ENCODE results near the gene ESF1.
A peak's percentile ranks its signal among the peaks of the same experiment; 100 is the strongest.

ESF1 gene, protein sequence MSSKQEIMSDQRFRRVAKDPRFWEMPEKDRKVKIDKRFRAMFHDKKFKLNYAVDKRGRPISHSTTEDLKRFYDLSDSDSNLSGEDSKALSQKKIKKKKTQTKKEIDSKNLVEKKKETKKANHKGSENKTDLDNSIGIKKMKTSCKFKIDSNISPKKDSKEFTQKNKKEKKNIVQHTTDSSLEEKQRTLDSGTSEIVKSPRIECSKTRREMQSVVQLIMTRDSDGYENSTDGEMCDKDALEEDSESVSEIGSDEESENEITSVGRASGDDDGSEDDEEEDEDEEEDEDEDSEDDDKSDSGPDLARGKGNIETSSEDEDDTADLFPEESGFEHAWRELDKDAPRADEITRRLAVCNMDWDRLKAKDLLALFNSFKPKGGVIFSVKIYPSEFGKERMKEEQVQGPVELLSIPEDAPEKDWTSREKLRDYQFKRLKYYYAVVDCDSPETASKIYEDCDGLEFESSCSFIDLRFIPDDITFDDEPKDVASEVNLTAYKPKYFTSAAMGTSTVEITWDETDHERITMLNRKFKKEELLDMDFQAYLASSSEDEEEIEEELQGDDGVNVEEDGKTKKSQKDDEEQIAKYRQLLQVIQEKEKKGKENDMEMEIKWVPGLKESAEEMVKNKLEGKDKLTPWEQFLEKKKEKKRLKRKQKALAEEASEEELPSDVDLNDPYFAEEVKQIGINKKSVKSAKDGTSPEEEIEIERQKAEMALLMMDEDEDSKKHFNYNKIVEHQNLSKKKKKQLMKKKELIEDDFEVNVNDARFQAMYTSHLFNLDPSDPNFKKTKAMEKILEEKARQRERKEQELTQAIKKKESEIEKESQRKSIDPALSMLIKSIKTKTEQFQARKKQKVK

DNA sequence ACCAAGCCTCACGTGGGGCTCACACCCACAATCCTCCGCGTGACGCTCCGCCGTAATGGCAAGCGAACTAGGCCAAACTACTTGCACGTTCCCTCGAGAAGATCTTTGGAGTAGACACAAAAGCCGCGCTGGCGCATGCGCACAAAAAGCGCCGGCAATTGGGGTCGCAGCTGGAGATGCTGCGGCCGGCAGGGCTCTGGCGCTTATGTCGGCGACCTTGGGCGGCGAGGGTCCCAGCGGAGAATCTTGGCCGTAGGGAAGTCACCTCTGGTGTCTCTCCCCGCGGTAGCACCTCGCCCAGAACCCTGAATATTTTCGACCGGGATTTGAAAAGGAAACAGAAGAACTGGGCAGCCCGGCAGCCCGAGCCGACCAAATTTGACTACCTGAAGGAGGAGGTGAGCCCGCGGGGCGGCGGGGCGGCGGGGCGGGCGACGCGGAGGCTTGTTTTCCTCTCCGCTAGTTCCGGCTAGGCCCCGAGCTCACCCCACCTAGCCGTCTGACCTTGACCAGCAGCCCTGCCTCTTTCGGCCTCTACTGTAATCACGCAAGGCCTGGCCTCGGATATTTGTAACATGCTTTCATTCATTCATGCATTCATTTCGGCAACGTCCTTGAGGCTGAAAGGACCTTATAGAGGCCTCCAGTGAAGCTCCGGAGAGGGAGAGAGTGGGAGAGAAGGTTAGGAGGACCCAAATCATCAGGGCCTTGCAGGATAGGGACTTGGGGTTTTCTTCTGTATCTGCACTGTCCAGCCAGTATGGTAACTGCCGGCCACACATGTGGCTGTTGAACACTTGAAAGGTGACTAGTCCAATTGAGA lies at the start of gene ESF1, which contains the start of gene NDUFAF5:
Gene ESF1 (minus strand): TSS at position 27 of the 823 bp plus-strand sequence. CDS start 1,779 bp downstream, outside the sequence.
Gene NDUFAF5 (plus strand): TSS at position 136 of the 823 bp plus-strand sequence. CDS start 41 bp downstream, at position 177.
- DNase-seq, result peak; percentile 88 to 99 (median 99)

GRCh38 chr20:13831476-13831875 lies 46.8 kb upstream of the ESF1 start:
- no peak for DNase-seq

GRCh38 chr20:13825465-13825864 lies 40.7 kb upstream of the ESF1 start:
- no peak for DNase-seq

DNA sequence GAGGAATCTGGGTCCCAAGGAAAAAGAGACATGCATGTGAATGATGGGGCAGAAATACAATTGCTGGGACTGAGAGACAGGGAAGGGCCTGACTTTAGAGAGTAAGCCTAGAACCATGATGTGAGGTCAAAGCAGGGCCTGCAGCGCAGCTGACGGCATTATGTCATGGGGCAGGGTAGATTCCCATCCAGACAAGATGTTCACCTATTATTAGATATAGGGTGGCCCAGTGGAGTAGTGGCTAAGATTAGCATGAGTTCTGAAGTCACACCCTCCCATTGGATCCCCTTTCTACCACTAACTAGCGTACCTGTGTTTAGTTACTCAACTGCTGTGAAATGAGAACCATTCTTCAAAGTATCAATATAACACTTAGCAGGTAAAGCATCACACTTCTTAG lies 39.7 kb upstream of the ESF1 start:
- DNase-seq, result no peak

- DNase-seq, result no peak
Observed at GRCh38 chr20:13822459-13822858, 37.7 kb upstream of the ESF1 start.

DNA sequence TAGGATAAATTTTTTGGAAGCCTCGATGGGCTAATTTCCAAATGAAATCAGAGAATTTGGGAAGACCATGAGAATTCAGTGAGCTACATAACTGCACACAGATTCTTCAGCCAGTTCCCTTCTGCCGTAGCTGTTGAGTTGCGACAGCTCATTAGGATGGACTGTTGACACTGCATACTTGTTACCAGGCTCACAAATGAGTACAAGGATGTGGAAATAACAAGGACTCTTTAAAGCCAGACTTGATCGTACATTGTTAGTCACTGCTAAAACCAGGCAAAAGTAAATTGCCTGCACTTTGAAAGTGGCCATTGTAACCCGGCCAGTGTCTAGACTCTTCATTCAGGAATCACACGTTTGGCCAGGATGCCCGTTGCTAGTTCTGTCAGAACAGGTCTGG lies 37.2 kb upstream of the ESF1 start:
- DNase-seq, result peak in 1 of 3 experiments; percentile 14

- peak; percentile 24 to 82 (median 54) for DNase-seq
Observed at GRCh38 chr20:13819885-13820645, 35.3 kb upstream of the ESF1 start.

GRCh38 chr20:13817342-13817741 lies 32.6 kb upstream of the ESF1 start:
- DNase-seq, result no peak

DNA sequence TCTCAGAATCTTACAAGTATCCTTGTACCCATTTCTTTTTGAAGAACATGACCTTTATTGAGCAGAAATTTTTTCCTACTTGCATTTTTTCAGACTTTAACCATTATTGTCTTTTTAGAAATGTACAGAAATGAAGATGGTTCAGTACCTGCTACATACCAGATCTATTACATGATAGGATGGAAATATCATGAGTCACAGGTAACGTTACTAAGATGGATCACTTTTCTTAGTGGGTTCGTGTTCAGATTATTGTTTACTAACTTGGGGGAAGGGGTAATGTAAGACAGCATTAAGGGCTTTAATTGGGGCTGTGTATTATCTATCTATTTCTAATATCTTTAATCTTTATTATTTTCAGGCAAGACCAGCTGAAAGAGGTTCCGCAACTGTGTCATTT lies 32.0 kb upstream of the ESF1 start:
- no peak for DNase-seq

- no peak for DNase-seq
Observed at GRCh38 chr20:13814672-13815071, 30.0 kb upstream of the ESF1 start.

- no peak for DNase-seq
Observed at GRCh38 chr20:13813910-13814309, 29.2 kb upstream of the ESF1 start.

DNA sequence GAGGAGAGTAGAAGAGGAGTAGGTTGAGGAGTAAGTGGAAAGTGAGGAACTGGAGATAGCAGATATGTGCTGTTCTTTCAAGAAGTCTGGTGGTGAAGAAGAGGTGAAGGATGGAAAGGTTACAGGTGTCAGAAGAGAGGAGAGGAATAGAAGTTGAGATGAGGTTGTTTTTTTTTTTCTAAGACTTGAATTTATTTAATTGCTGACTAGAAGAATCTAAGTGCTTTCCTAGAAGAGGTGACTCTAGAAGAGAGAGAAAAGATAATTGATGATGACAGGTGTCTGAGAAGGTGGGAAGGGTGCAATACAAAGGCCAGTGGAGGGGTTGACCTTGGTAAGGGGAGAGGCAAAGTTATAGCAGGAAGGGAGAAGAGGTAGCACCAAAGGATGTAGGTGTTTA lies 25.7 kb upstream of the ESF1 start:
- DNase-seq, result no peak

DNA sequence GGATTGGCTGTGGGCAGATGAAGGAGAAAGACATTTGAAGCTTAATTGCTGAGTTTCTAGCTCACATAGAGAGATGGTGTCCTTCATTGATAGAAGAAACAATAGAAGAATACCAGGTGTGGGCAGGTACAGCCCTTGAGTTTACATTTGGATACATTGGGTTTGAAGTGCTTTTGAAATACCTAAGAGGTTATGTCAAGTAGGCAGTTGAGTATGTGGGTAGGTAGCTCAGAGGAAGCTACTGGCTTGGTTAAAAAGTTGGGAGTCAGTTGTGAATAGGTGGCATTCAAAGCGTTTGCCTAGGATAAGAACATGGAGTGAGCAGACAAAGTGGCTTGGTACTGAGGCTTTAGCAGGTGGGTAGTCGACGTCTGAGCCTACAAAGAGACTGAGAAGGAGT lies 25.1 kb upstream of the ESF1 start:
- DNase-seq, result peak in 1 of 3 experiments; percentile 79

DNA sequence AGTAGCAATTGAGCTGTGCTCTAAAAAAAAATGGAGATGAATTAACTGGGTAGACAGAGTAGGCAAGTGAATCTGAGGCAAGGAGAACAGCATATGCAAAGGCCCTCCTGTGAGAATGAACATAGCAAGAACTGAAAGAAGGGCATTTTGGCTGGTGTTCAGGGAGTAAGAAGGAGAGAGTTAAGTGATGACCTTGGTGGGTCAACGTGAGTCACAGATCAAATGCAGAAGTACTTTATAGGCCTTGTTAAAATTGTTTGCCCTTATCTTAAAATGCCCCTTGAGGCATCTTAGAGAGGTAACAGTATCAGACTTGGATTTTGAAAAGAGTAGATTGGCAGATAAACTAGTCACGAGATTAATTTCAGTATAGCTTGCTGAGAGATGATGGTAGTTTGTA lies 24.7 kb upstream of the ESF1 start:
- DNase-seq, result peak in 1 of 3 experiments; percentile 35

- peak; percentile 48 to 82 (median 54) for DNase-seq
Observed at GRCh38 chr20:13800728-13801134, 16.0 kb upstream of the ESF1 start.

- DNase-seq, result no peak
Observed at GRCh38 chr20:13799974-13800373, 15.3 kb upstream of the ESF1 start.

DNA sequence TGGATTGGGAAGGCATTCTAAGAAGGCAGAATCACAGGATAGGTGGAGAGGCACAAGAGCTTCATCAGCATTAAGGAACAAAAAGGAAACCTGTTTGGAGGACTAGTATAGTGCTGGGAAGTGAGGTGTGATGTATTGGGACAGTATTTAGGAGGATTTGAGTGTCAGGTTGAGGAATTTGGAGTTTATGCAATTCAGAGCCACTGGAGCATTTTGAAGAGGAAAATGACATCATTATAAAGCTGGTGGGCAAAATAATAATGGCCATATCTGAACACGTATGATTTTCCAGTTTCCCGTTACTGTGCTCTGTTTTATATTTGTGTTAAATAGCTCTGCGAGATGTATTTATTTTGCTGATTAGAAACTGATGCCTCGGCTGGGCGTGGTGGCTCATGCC lies 14.3 kb upstream of the ESF1 start:
- no peak for DNase-seq

GRCh38 chr20:13794667-13795066 lies 9.9 kb upstream of the ESF1 start:
- DNase-seq, result no peak

DNA sequence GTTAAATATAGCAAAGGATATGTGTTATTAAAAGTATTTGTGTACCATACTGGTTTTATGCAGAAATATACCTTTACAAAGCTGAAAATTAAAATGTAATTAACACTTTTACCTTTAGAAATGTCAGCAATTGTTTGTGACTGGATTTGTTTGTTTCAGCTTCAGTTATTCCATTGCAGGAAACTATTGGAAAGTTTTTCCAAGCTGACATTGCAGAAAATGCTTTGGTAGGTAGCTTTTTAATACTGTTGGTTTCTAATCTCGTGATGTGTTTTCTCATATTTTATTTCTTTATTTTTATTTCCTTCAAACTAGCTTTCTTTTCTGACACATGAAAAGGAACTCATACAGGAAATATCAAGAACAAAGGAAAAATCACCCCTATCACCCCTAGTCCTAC lies 8.3 kb upstream of the ESF1 start:
- no peak for DNase-seq

GRCh38 chr20:13791540-13792459 lies 7.1 kb upstream of the ESF1 start:
- no peak for DNase-seq

GRCh38 chr20:13790708-13791107 lies 6.0 kb upstream of the ESF1 start:
- no peak for DNase-seq
